Glomerular visceral epithelial cell (primary cell): Measurements from ENCODE around the gene PTPRCAP.

ENCODE experiments used
- DNase-seq: peaks from one replicate; pipeline ENCODE4 v3.0.0-alpha.2; 2016; ENCODE audit errors: extremely low spot score

The PTPRCAP gene

DNA sequence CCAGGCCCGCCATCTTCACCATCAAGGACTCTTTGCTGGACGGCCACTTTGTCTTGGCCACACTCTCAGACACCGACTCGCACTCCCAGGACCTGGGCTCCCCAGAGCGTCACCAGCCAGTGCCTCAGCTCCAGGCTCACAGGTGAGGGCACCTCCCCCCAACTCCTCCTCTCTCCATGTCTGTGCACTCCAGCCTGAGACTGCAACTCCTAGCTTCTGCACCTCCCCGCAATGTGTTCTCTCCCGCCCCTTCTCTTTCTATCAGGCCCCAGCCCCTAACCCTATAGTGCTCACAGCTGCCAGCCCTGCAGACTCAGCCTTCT is 41.3 kb downstream of the PTPRCAP start:
- no peak for DNase-seq

DNA sequence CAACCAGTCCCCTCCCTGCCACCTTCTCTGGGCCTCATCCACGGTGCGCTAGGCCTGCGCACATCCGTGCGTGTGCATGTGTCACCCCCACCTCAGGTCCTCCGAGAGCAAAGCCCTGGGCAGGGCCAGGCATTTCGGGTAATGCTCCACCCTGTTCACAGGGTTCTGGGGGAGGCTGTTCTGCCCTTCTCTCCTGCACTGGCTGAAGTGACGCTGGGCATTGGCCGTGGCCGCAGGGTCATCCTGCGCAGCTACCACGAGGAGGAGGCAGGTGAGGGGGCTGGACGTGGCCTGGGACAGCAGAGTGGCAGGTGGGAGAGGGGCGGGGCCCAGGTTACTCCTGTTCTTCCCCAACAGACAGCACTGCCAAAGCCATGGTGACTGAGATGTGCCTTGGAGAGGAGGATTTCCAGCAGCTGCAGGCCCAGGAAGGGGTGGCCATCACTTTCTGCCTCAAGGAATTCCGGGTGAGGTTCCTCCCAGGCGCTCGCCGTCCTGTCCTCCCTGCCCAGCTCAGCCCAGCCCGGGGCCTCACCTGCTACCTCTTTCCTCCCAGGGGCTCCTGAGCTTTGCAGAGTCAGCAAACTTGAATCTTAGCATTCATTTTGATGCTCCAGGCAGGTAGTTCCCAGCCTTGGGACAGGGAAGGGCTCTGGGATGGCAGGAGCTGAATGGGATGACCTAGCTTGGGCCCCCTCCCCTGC is 41.8 kb downstream of the PTPRCAP start:
- DNase-seq: no peak

DNA sequence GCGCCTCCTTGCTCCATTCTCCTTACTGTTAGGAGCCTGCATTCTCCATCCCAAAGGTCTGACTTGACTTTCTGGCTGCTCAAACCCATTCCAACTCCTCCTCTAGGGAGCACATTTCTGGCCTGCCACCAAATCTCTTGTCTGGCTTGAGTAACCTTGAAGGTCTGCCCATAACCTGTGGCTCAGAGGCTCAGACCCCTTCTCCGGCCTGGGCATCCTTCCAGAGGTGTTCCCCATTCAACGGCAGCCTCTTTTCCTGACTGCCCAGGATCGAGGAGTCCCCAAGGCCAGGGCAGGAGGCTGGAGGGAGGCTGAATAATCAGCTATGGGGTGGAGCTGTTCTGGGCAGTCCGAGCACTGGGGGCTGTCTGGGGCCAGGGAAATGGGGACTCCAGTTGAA is 43.5 kb downstream of the PTPRCAP start:
- DNase-seq: no peak

DNA sequence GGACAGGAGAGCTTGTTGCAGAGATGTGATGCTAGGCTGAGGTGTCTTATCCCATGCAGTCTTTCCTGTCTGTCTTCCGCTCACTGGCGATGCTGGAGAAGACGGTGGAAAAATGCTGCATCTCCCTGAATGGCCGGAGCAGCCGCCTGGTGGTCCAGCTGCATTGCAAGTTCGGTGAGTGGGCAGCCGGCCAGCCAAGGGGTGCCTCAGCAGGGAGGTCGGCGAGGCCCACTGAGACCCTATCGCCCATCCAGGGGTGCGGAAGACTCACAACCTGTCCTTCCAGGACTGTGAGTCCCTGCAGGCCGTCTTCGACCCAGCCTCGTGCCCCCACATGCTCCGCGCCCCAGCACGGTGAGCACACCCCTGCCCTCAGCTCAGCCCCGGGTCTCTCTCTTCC is 44.0 kb downstream of the PTPRCAP start:
- no peak for DNase-seq

DNA sequence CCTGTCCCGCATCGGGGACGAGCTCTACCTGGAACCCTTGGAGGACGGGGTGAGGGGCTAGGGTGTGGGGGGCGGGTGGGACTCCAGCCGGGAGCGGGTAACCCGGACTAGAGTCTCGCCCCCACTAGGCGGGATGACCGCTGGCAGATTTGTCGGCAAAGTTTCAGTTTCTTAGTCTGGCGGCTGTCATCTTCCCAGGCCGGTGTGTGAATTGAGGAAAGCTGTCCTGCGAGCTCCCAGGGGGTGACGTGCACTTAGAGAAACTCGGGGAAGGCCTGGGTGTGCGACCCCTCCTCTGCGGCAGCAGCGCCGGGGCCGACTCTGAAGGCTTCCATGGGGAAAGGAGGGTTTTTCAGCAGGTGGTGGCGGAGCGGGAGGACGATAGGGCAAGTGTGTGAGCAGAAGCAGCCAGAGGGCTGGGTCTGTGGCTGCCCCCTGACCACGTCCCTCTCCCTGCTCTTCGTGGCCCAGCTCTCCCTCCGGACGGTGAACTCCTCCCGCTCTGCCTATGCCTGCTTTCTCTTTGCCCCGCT is 45.2 kb downstream of the PTPRCAP start:
- DNase-seq: no peak

DNA sequence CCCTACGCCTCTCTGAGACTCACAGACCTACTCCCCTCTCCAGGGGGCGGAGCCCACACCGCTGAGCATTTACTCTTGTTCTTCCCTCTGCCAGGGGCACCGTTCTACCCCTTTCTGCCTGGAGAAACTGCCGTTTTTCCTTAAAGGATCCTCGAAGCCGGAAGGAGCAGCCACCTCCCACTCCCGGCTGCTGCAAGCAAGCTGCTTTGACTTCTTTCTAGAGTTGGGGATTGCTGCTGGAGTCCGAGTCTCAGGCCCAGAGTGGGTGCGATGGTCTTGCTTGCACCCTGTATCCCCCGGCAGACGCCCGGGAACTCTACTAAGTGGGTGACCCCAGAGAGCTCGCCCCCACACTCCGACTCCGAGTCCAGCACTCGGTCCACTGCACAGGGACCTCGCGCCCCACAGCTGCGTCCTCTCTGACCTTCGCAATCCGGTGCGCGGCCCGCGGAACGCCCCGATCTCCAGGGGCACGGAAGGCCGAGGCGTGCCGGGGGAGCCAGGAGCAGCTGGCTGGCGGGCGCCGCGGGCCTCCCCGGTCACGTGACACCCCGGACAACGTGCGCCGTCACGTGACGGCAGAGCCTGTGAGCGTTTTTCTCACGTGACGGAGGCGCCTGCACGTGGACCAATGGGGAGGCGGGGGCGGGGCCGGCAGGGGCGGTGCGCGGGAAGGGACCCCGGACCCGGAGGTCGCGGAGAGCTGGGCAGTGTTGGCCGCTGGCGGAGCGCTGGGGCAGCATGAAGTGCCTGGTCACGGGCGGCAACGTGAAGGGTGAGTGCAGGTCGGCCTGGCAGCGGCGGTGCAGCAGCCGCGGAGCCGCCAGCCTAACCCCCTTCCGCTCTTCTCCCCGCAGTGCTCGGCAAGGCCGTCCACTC is 45.9 kb downstream of the PTPRCAP start, which contains the start of gene RAD9A:
TSS of gene RAD9A (plus strand) at position 683 of the 879 bp plus-strand sequence. CDS start at position 742, 59 bp downstream.
- DNase-seq: peak; percentile 92

DNA sequence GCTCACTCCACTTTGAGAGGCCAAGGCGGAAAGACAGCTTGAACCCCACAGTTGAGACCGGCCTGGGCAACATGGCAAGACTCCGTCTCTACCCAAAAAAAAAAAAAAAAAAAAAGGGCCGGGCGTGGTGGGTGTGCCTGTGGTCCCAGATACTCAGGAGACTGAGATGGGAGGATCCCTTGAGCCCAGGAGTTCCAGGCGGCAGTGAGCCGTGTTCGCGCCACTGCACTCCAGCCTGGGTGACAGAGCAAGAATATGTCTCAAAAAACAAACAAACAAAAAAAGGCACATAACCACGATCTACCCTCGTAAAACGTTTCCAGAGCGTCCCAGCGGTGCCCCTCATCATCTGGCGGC is 46.6 kb downstream of the PTPRCAP start:
- DNase-seq: no peak

DNA sequence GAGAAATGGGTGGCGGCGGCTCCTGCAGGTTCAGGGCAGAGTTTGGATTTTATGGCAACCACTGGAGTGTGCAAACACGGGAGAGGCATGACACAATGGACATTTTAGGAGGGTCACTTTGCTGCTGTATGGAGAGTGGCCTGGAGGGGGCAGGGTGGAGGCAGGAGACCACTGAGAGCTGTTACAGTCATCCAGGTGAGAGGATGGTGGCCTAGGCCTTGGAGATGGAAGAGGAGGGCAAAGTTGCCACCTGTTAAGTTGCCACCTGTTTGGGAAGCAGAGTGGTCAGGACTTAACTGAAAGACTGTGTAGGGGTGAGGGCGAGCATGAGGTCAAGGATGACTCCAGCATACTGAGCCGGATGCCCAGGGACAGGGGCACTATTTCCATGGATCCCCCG is 48.0 kb downstream of the PTPRCAP start:
- DNase-seq: no peak

DNA sequence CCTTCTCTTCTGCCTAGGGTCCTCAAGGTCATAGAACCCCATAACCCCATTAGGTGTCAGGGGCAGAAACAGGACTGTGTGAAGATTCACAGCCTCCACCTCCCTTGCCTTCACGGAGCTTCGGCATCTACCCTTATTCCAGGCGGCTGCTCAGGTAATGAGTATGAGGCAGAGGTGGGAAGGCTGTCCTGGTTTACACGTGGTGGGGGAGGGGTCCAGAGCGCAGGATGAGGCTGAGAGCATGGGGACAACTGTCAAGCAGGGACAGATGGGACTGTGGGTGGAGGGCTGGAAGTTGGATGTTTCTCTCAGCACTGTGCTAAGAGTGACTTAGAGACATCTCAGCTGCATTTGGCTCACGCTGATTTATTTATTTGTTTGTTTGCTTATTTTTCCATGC is 50.0 kb downstream of the PTPRCAP start:
- no peak for DNase-seq

DNA sequence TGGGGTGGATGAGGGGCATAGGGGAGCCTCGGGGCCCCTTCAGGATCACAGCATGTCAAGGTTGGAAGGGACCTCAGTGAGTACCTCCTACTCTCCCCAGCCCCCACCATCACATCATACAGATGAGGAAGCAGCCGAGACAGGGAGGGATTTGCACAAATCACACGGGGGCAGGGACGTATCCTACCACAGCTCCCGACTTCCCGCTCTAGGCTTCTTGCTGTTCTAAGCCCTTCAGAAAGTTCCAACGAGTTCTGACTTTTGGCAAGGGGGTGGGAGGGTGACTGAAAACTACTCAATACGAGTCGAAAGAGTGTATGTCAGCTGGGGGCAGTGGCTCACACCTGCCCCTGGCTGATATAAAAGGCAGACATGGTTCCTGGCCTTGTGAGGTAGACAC is 50.4 kb downstream of the PTPRCAP start:
- DNase-seq: no peak
